Left hindlimb (tissue), 1 donor: ENCODE results near the gene CMKLR1.

ENCODE experiments used
- DNase-seq: peaks from one replicate; pipeline ENCODE4 v3.0.0-alpha.2; 2018

CMKLR1 gene, protein sequence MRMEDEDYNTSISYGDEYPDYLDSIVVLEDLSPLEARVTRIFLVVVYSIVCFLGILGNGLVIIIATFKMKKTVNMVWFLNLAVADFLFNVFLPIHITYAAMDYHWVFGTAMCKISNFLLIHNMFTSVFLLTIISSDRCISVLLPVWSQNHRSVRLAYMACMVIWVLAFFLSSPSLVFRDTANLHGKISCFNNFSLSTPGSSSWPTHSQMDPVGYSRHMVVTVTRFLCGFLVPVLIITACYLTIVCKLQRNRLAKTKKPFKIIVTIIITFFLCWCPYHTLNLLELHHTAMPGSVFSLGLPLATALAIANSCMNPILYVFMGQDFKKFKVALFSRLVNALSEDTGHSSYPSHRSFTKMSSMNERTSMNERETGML

DNA sequence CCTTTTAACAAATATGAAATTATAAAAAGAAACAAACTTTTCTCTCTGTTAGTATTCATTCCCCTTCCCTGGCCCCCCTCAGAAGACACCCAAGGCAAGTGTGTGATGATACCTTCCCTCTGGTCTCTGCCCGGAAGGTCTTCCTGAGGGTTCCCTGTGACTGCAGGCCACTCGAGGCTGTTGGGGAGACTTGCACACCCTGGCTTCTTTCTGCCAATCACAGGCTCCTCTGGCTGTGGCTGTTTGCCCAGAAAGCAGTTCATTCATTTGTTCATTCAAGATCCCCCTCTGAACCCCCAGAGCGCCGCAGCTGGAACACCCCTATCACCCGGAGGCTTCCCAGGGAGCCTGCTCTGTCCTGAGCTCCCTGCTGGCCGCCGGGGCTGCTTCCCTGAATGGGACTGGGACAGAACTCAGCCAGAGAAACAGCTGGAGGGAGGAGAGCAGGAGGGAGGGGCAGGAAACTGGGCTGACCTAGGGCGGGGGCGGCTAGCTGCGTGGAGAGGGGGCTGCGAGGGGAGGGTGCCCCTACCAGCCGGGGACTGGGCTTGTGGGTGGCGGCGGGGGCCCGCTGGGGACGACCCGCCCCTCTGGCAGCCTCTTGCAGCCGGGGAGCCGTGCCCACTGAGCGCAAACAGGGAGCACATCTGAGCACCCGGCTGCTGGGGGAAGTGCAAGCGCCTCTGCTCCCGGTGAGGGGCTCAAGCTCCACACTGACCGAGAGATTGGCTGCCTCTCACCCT is at the start of gene CMKLR1:
Gene CMKLR1 (minus strand): TSS at position 397 of the 743 bp plus-strand sequence. CDS start 45,720 bp downstream, outside the sequence.
- DNase-seq = peak; percentile 74

DNA sequence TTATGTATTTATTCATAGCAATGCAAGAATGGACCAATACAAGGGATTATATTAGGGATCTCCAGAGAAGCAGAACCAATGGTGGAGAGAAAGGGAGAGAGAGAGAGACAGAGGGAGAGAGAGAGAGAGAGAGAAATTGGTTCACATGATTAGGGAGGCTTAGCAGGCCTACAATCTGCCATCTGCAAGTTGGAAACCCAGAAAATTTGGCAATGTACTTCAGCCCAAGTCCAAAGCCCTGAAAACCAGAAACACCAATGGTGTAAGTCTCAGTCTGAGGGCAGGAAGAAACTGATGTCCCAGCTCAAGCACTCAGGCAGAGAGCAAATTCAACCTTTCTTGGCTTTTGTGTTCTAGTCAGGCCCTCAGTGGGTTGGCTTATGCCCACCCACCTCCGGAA is 48.7 kb upstream of the CMKLR1 start:
- DNase-seq = no peak

DNA sequence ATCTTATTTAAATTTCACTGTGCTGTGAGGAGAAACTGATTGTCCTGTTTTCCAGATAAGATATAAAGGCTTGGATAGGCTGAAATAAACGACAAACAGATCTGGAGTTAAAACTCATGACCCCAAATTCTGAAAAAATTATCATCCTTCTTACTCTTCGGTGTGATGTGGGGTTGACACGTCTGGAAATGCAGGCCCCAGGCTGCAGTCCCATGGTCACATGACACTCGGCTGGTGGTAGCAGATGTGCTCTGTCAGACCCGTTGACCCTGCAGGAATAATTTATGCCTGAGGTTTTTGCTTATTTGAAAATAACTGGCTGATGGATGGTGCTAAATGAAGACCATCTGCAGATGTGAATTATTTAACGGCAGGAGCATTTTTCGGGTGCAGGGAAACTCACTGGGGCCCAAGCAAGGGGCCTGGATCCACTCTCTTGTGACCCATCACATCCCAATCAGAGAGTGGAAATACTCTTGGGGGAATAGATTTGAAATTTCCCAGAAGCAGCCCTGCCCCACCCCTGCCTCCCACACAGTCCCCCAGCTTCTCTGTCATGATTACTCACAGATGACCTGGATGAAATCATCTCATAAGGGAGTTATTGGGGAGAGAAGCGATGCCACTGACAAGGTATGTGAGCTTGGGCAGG is 47.7 kb upstream of the CMKLR1 start:
- DNase-seq = no peak

DNA sequence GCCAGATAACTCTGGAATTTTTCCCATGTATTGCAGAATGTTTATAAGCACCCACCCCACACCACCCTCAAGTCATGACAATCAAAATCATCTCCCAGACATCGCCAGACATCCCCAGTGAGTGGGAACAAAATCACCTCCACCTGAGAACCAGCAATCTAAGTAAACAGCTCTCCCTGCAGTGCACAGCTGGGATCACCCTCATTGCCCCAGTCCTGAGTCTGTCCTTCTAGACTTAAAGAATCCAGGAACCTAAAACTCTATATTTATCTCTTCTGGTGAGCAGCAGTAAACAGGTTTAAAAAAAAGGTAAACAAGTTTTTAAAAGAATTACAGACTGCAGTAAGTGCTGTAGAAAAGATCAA is 43.3 kb upstream of the CMKLR1 start:
- DNase-seq = no peak

DNA sequence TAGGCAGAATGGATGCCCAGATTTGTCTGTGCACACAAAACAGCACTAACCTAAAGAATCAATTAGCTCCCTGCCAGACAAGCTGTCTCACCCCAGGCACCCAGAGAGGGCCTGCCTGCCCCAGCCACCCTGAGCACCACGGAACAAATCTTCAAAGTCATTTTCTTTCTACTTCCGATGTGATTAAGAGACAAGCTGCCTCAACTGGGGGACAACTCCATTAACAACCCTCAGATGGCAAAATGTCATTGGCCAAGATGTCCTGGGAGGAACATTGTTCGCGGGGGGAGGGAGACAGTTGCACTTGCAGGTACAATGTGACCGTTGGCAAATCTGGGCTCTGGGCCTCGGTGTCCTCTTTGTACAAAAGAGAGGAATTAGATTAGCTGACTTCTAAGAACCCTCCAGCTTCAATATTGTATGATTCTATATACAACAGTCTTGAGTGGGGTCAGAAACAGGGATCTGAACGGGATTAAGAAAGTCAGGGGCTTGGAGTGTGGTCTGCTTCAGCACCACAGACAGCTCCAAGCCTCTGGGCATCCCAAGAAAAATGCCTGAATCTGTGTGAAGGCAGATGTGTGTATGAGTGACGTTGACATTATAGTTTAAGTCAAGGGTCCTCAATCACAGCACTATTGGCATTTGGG is 42.8 kb upstream of the CMKLR1 start:
- peak; percentile 53 for DNase-seq

DNA sequence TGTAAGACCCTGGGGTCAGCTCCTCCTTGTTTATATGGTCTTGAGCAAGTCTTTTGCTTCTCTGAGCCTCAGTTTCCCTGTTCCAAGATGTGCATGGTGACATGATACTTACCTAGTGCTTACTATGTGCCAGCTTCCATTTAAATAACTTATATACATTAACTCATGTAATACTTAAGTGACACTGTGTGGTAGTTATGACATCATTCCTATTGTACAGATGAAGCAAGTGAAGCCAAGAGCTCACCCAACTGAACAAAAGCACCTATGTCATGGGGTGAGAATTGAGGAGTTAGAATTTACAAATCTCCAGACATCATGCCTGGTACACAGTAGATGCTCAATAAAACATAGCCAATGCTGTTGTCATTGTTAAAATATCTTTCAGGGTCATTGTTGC is 41.3 kb upstream of the CMKLR1 start:
- DNase-seq = no peak

DNA sequence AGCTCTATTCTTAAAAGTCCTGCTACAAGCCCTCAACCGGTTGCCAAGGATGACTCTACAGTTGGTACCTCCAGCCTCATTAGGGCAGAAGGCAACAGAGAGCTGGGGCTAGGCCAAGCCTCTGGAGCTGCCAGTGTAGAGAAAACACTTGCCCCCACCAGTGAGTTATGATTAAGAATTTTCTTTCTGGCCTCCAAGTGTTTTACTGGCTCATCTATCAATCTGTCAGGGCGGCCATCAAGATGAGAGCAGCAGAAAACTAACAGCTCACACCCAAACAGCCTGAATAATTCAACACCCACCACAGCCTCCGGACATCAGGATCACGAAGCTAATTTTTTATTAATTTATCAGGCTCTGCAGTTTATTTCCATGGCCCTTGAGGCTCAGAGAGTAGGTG is 40.7 kb upstream of the CMKLR1 start:
- DNase-seq = no peak

DNA sequence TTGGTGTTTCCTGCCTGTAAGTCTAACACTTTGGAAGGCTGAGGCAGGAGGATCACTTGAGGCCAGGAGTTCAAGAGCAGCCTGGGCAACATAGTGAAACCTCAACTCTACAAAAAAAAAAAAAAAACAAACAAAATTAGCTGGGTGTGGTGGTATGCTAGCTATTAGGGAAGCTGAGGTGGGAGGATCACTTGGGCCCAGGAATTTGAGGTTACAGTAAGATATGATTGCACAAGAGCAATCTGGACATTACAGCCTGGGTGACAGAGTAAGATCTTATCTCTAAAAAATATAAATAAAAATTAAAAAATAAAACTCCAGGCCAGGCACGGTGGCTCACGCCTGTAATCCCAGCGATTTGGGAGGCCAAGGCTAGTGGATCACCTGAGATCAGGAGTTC is 39.8 kb upstream of the CMKLR1 start:
- DNase-seq = no peak

DNA sequence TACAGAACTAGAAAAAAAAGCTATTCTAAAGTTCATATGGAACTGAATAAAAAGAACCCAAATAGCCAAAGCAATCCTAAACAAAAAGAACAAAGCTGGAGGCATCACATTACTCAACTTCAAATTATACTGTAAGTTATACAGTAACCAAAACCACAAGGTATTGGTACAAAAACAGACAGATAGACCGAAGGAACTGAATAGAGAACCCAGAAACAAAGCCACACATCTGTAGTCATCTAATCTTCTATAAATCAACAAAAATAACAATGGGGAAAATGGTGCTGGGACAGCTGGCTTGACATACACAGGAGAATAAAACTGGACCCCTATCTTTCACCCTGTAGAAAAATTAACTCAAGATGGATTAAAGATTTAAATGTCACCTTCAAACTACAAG is 38.1 kb upstream of the CMKLR1 start:
- DNase-seq = no peak

DNA sequence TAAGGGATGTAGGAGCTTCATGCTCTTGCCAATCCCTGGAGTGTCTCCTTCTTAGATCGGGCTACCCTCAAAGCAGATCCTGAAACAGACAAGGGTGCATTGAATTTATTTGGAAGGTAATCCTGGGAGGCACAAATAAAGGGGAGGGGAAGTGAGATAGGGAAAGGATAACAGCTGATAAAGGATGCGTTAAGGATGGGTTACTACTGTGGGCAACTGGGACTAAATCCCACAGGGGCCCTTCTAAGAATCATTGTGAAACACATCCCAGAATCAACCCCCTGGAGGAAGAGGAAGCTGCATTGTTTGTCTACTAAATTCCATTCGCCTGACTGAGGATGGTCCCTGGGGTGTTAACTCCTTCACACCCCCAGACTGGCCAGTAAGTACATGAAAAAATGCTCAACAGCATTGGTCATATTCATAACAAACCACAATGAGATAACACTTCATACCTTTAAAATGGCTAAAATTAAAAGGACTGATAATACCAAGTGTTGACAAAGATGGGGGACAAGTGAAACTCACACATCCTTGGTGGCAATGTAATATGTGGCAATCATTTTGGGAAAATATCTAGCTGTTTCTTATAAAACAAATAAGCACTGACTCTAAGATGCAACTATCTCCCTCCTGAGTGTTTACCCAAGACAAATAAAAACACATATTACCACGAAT is 37.0 kb upstream of the CMKLR1 start:
- no peak for DNase-seq

DNA sequence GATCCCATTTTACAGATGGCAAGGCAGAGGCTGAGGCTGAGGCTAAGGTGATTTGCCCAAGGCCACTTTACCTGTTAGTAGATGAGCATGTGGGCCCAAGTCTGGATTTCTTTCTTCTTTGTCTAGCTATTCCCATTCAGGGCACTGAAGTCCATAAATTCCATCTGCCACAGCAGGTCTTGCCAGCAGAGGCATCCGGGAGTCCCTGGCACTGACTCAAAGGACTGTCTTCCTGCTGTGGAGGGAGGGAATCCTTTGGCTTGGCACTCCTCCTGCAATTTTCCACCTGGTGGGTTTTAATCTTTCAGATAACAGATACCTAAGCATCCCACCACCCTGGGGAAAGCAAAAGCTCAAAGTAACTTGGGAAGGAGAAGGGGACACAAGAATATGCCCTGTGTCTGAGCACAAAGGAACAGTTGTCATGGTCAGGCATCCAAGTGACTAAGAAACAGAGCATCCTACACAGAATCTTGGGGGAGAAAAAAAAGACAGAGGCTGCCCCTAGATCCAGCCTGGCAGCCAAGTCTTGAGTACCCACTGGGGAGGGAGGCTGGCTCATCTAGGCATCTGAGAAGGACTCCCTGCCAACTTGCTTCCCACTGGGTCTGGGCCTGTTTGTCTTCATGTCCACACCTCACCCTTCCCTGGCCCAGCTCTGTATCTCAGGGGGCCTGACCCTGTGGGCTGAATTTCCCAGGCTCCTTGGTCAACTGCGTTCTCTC is 35.6 kb upstream of the CMKLR1 start:
- DNase-seq = no peak

DNA sequence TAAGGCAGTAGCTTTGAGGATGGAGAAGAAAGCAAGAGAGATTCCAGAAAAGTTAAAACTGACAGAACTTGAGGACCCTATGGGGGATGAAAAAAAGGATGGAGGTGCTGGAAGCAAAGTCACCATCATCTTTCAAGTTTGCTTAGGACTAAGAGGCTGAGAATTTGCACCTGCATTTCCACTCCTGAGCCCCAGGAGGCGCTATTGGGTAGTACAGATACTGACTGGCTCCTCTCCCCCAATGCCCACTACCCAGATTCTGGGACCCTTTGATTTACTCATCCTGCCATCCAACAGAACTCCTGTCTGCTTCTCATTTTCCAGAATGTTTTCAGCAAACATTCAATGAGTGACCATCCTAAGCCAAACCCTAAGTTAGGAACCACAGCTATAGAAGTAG is 34.0 kb upstream of the CMKLR1 start:
- no peak for DNase-seq

DNA sequence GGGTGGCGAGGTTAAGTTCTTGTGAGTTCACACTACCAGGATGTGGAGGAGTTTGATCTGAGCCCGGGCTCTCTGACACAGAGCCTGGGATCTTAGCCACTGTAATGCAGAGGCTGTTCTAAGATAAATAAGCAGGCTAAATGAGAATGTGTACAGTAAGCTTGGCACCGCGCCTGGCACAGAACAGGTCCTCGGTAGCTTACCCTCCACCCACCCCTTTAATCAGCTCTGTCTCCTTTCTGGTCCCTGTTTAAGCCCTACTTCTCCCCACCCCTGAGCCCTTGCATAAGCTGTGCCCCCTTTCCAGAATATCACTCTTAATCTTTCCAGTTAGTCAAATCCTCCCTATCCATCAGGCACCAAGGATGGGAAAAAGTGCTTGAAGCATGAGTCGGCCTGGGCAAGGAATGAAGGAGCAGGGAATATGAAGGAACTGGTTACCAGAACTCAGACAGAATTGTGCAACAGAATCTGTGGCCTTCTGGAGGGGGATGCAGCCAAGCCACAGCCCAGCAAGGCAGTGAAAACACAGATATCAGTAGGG is 32.8 kb upstream of the CMKLR1 start:
- DNase-seq = no peak

DNA sequence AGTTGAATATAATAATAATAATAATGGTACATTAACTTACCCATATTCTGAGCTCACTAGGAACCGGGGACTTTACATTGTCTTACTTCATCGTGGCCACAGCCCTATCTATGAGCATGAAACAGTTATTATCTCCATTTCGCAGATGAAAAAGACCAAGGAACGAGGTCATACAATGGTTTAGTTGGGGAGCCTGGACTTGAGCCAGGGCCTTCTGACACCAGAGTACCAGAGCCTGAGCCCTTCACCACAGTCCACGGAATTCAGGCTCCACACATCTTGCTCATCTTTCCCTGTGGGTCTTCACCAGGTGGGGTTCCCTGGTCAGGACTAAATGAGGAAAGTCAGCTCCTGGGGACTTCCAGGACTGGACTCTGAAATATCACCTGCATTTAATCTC is 31.3 kb upstream of the CMKLR1 start:
- DNase-seq = no peak

DNA sequence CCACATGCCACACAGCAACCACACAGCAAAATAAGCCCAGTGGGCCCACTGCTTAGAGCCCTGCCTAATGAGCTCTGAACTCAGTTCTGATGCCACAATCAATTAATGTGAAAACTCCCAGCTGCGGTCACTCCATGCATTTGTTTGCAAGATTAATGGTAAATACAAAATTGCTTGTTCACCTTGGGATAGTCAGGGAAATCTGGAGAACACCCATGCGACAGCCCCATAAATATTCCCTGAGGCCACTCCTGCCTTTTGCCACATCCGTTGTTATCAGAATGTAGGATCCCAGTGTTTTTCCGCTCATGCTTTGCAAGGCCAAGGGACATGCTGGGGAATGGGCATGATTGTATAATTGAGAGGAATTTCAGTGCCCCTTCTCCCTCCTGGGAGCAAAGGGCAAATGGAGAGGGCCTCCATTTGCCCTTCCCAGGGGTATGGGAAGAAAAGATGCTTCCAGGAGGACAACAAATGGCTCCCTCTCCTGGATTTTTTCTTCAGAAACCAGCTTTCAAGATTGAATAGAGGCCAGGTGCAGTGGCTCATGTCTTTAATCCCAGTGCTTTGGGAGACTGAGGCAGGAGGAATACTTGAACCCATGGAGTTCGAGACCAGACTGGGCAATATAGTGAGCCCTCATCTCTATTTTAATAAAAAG is 30.8 kb upstream of the CMKLR1 start:
- DNase-seq = no peak

DNA sequence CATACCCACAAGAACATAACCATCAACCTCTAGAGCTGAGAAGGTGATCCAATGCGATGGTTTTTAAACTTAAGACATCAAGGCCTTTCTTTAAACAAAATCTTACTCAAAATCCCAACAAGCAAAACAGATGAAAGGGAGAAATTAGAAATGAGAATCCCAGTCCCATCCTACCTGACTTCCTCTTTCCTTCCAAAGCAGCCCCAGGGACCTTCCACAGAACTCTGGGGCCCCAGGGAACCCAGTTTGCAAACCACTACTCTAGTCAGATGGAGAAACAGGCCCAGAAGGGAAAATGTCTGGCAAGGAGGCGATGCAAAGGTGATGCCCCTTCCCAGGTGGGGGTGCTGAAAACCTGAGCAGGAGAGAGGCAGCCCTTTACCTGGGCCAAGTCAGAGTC is 29.0 kb upstream of the CMKLR1 start:
- DNase-seq = no peak

DNA sequence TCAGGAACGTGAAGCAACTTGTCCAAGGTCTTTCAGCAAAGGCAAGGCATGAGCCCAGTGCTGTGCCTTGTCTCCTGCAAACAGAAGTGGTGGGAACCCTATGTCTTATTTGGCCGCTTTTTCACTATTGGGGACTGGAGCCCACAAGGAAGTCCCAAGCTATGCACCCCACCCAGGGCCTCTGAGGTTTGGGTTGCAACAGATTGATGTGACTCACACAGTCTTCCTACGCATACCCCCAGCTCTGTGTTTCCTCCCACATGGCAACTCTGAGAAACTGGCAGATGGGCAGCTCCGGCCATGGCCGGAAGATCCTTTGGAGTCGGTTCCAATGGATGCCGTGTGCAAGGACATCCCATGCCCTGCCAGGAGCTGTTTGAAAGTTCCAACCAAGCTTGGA is 28.3 kb upstream of the CMKLR1 start:
- no peak for DNase-seq

DNA sequence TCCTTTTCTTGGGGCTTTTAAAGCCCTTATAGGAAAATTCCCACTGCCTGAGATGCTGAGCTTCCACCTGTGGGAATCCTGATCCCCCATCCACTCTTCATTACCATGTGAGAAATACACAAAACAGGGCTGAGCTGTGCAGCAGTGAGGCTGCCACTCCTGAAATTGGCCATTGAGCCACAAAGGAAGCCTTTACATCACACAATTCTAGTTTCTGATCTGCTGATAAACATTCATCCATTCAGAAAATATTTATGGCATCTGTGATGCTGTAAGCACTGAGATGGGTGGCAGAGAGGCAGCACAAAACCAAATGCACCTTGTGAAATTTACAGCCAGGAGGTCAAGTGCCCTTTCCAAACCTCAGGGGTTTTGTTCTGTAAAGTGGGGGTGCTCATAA is 26.2 kb upstream of the CMKLR1 start:
- no peak for DNase-seq

DNA sequence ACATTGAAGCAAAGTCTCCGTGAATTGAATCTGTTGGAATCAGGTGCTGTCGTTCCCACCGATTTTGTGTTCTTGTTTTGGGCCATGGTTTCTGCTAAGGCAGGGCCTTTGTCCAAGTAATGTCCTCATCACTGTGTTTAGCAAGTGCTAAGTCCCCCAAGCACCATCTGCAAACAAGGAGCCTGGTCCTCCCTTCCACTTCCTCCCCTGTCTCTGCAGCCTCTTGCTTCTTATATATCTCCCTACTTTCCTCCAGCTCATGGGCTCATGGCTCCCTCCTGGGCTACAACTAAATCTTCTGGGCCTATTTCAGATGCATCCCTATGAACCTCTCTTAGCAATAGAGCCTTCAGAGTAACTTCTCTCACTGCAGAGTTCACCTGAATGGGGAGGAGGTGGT is 25.8 kb upstream of the CMKLR1 start:
- DNase-seq = no peak

DNA sequence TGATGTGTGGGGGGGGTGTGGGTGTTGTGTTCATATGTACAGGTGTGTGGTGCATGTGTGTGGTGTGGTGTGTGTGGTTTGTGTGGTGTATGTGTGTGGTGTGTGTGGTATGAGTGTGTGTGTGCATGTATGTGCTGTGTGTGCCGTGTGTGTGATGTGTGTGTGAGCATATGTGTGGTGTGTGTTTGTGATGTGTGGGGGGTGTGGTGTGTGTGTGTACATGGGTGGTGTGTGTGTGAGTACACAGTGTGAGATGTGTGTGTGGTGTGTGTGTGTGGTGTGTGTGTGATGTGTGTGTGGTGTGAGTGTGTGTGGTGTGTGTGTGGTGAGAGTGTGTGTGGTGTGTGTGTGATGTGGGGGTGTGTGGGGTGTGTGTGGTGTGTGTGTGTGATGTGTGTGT is 24.5 kb upstream of the CMKLR1 start:
- no peak for DNase-seq

DNA sequence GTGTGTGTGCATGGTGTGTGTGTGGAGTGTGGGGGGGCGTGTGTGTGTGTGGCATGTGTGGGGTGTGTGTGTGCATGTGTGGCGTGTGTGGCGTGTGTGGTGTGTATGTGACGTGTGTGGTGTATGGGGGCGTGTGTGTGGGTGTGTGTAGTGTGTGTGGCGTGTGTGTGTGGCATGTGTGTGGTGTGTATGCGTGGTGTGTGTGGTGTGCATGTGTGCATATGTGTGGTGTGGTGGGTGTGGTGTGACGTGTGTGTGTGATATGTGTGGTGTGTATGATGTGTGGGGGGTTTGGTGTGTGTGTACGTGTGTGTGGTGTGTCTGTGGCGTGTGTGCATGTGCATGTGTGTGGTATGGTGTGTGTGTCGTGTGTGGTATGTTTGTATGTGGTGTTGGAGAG is 24.1 kb upstream of the CMKLR1 start:
- DNase-seq = no peak
